Upper lobe of left lung (tissue), 4 donors: ENCODE results near the gene CREBZF.

Experiments used
- CTCF ChIP-seq, 6 experiments: fragments of 450-650 bp in 4 of 6; fragments of 200-600 bp in 2 of 6; sonication (generic) in 2 of 6; IDR thresholded peaks; one replicate each; pipeline ENCODE4 v1.5.1; 2016 to 2019; ENCODE audit warnings: antibody characterized with exemption in 6 of 6
- EP300 ChIP-seq, 4 donors: sonication (generic); formaldehyde crosslinking; IDR thresholded peaks; one replicate each; pipeline ENCODE4 v1.5.1; 2017; ENCODE audit warnings: antibody characterized with exemption in 4 of 4, control low read depth in 2 of 4
- POLR2A ChIP-seq, 4 donors: fragments of 450-650 bp; IDR thresholded peaks; one replicate each; pipeline ENCODE4 v1.5.1; 2016 to 2017; ENCODE audit warnings: antibody characterized with exemption in 4 of 4, mild to moderate bottlenecking in 2 of 4
- POLR2AphosphoS5 ChIP-seq, 2 donors: sonication (generic); formaldehyde crosslinking; IDR thresholded peaks; one replicate each; pipeline ENCODE4 v1.5.1; 2017; ENCODE audit warnings: antibody characterized with exemption in 2 of 2

- TF ChIP-seq CTCF (IDR thresholded peaks at IDR 0.05) (no peak), POLR2A (IDR thresholded peaks at IDR 0.05) (no peak), POLR2AphosphoS5 (IDR thresholded peaks at IDR 0.05) (no peak), EP300 (IDR thresholded peaks at IDR 0.05) (no peak)
Observed at GRCh38 chr11:85665733-85666132, 804 bp upstream of the CREBZF start.
